ENCODE results near the gene C20orf141.
"Not testable (repeated sequence)": the region's sequence is repeated elsewhere in the genome, so short reads cannot be mapped to it uniquely, and the experiment has no call there.

C20orf141 gene

GRCh38 chr20:2799688-2800520 is 14.9 kb upstream of the C20orf141 start:
- in situ Hi-C loops (cut with HindIII; ENCODE audit: low sequenced_read_pairs), result no loop called here

- in situ Hi-C loops (cut with HindIII; ENCODE audit: low sequenced_read_pairs), result no loop called here
Observed at GRCh38 chr20:2800521-2801285, 14.1 kb upstream of the C20orf141 start, which contains the start of gene CPXM1. CPXM1 (minus strand) TSS chr20:2800627; CDS start chr20:2800572, 55 bp downstream.

GRCh38 chr20:2801286-2801728 is 13.5 kb upstream of the C20orf141 start:
- in situ Hi-C loops (cut with HindIII; ENCODE audit: low sequenced_read_pairs), result no loop called here

- in situ Hi-C loops (cut with HindIII; ENCODE audit: low sequenced_read_pairs), result no loop called here
Observed at GRCh38 chr20:2804041-2804828, 10.6 kb upstream of the C20orf141 start.

- in situ Hi-C loops (cut with HindIII; ENCODE audit: low sequenced_read_pairs), result no loop called here
Observed at GRCh38 chr20:2804852-2805688, 9.7 kb upstream of the C20orf141 start.

- in situ Hi-C loops (cut with HindIII; ENCODE audit: low sequenced_read_pairs), result no loop called here
Observed at GRCh38 chr20:2805689-2806350, 9.0 kb upstream of the C20orf141 start.

GRCh38 chr20:2806351-2806701 is 8.5 kb upstream of the C20orf141 start:
- in situ Hi-C loops (cut with HindIII; ENCODE audit: low sequenced_read_pairs), result no loop called here

- in situ Hi-C loops (cut with HindIII; ENCODE audit: low sequenced_read_pairs), result no loop called here
Observed at GRCh38 chr20:2807019-2807418, 7.8 kb upstream of the C20orf141 start.

- in situ Hi-C loops (cut with HindIII; ENCODE audit: low sequenced_read_pairs), result not testable (repeated sequence)
Observed at GRCh38 chr20:2807929-2808328, 6.9 kb upstream of the C20orf141 start.

GRCh38 chr20:2809690-2810089 is 5.1 kb upstream of the C20orf141 start:
- in situ Hi-C loops (cut with HindIII; ENCODE audit: low sequenced_read_pairs), result no loop called here

GRCh38 chr20:2812189-2812588 is 2.6 kb upstream of the C20orf141 start:
- in situ Hi-C loops (cut with HindIII; ENCODE audit: low sequenced_read_pairs), result no loop called here

GRCh38 chr20:2814076-2814475 is 711 bp upstream of the C20orf141 start:
- in situ Hi-C loops (cut with HindIII; ENCODE audit: low sequenced_read_pairs), result no loop called here

GRCh38 chr20:2815242-2815900 is 584 bp downstream of the C20orf141 start:
- in situ Hi-C loops (cut with HindIII; ENCODE audit: low sequenced_read_pairs), result no loop called here

- in situ Hi-C loops (cut with HindIII; ENCODE audit: low sequenced_read_pairs), result no loop called here
Observed at GRCh38 chr20:2816030-2816582, 1.3 kb downstream of the C20orf141 start, which contains the start of gene TMEM239. TMEM239 (plus strand) TSS chr20:2816364; CDS start chr20:2816555, 191 bp downstream.

- in situ Hi-C loops (cut with HindIII; ENCODE audit: low sequenced_read_pairs), result no loop called here
Observed at GRCh38 chr20:2816583-2817340, 2.0 kb downstream of the C20orf141 start.

- in situ Hi-C loops (cut with HindIII; ENCODE audit: low sequenced_read_pairs), result no loop called here
Observed at GRCh38 chr20:2817341-2817726, 2.5 kb downstream of the C20orf141 start.

- in situ Hi-C loops (cut with HindIII; ENCODE audit: low sequenced_read_pairs), result no loop called here
Observed at GRCh38 chr20:2817891-2818595, 3.3 kb downstream of the C20orf141 start.
